Ovary (tissue), 9 donors: ENCODE results near the gene ACE. TPM values are rescaled to one million over a fixed set of nuclear protein-coding genes. Genes with fewer than 3 reads are reported as not detected.

Experiments
- DNase-seq, 5 donors: peaks; one replicate each; pipeline ENCODE4 v3.0.0-alpha.2; 2019 to 2020
- H3K27ac ChIP-seq, 2 donors: fragments of 200-600 bp; one replicate each; pipeline versions ENCODE4 v1.5.1 to v1.8.0; 2019 to 2022
- H3K27me3 ChIP-seq: fragments of 200-600 bp; one replicate; pipeline ENCODE4 v1.8.0; 2022
- H3K36me3 ChIP-seq: fragments of 200-600 bp; sonication (generic); one replicate; pipeline ENCODE4 v1.5.1; 2019
- H3K4me1 ChIP-seq: one replicate; pipeline ENCODE4 v1.8.1; 2013; ENCODE audit warnings: mild to moderate bottlenecking, moderate library complexity; ENCODE audit not compliant: insufficient read depth
- H3K4me3 ChIP-seq: fragments of 200-600 bp; sonication (generic); one replicate; pipeline ENCODE4 v1.5.1; 2017
- H3K9me3 ChIP-seq, 2 donors: fragments of 200-600 bp in 1 of 2; sonication (generic) in 1 of 2; one replicate each; pipeline versions ENCODE4 v1.5.1 to v1.8.1; 2013 to 2019; ENCODE audit warnings: mild to moderate bottlenecking in 1 of 2, moderate library complexity in 1 of 2
- EP300 ChIP-seq: sonication (generic); formaldehyde crosslinking; IDR thresholded peaks from one replicate; pipeline ENCODE4 v1.6.1; 2017; ENCODE audit warnings: antibody characterized with exemption
- POLR2A ChIP-seq: fragments of 450-650 bp; IDR thresholded peaks from one replicate; pipeline ENCODE4 v1.6.1; 2017; ENCODE audit warnings: antibody characterized with exemption, mild to moderate bottlenecking, moderate library complexity
- WGBS, 3 donors: extraction: QIAGEN DNeasy Blood & Tissue Kit in 1 of 3; methylation state at CpG; one replicate each; pipeline versions ENCODE4 v1.1.5 to v1.1.7; 2013 to 2017; 5-methylcytosine and 5-hydroxymethylcytosine counted together
- intact Hi-C, 4 donors: fragments of 100-400 bp; cut with DNase I; formaldehyde crosslinking; loops; one replicate each; pipeline versions ENCODE4 v1.11.0 to v1.15.1; 2022 to 2023
- polyA plus RNA-seq, 2 donors: library from polyadenylated mRNA; stranded (reverse); fragments of 200-250 nt in 1 of 2; fragments of 350-450 nt in 1 of 2; fragmentation: Illumina TruSeq in 1 of 2; extraction: RNeasy Lipid Tissue Mini Kit (QIAGEN cat#74804) in 1 of 2; gene quantifications; one replicate each; pipeline ENCODE4 v1.2.3, GENCODE V29; 2013 to 2014
- total RNA-seq, 7 donors: library from RNA; depleted of rRNA in 2 of 7; stranded (reverse); fragments of >200 nt in 2 of 7; fragmentation: NEBNext Ultra II Directional in 3 of 7; extraction: Animal tissue kit (Norgen Biotek cat#: 25700) in 3 of 7; gene quantifications; one replicate each; pipeline versions ENCODE4 v1.1.0 to v1.2.4, GENCODE V29; 2016 to 2023
- TF ChIP-seq, protein P1 (sequence below), 3 donors: fragments of 450-650 bp in 2 of 3; fragments of 200-600 bp in 1 of 3; IDR thresholded peaks; one replicate each; pipeline versions ENCODE4 v1.5.1 to v1.8.0; 2016 to 2022; ENCODE audit warnings: antibody characterized with exemption in 3 of 3, mild to moderate bottlenecking in 1 of 3
- donor health status: DM: no; HTN: no; CAD: no; lungs with moderate emphysema.
- donor health status: DM: no; HTN: no; CAD: no.
- donor health status: Bipolar disorder and iron deficiency.
- donor health status: DM: yes; HTN: yes; CAD: no.
- donor health status: DM: no; HTN: no; CAD: no.
- donor health status: DM: yes; HTN: yes; CAD: no.

Gene ACE
- total and polyA plus RNA-seq, 9 donors: 2.9 to 8.1 (median 5.1) TPM

DNA sequence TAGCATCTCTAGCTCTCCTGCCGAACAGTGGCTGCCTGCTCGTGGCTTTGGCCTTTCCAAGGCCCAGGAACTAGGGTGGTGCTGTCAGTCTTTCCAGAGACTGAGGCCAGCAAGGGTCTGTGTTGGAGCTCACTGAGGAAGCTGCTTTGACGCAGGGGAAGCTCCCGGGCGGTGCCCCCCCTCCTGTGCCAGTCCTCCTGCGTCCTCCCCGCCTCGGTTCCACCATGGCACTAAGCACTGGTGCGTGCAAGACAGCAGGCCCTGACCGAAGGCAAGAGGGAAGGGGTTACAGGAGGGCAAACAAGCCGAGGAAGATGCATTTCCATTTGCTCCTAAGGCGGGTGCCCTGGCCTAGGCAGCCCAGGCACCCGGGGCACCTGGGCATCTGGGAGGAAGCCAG lies 35.2 kb upstream of the ACE start:
- no peak for DNase-seq
- H3K27me3 ChIP-seq: no peaks in the 10 kb centered on the region
- intact Hi-C loops: no loop called here
- no peak for TF ChIP-seq EP300
- TF ChIP-seq, protein P1, sequence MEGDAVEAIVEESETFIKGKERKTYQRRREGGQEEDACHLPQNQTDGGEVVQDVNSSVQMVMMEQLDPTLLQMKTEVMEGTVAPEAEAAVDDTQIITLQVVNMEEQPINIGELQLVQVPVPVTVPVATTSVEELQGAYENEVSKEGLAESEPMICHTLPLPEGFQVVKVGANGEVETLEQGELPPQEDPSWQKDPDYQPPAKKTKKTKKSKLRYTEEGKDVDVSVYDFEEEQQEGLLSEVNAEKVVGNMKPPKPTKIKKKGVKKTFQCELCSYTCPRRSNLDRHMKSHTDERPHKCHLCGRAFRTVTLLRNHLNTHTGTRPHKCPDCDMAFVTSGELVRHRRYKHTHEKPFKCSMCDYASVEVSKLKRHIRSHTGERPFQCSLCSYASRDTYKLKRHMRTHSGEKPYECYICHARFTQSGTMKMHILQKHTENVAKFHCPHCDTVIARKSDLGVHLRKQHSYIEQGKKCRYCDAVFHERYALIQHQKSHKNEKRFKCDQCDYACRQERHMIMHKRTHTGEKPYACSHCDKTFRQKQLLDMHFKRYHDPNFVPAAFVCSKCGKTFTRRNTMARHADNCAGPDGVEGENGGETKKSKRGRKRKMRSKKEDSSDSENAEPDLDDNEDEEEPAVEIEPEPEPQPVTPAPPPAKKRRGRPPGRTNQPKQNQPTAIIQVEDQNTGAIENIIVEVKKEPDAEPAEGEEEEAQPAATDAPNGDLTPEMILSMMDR (IDR thresholded peaks at IDR 0.05): no peak
- TF ChIP-seq POLR2A: no peak
- H3K4me1 ChIP-seq: peaks cover 8% of the 10 kb centered on the region
- H3K27ac ChIP-seq: no peak overlapping the region
- H3K36me3 ChIP-seq: no peaks in the 10 kb centered on the region
- H3K9me3 ChIP-seq: no peaks in the 10 kb centered on the region
- no peak overlapping the region for H3K4me3 ChIP-seq
- WGBS, 3 donors: 88 to 89% (median 88%) methylated on average over 13 of the region's 13 CpGs

DNA sequence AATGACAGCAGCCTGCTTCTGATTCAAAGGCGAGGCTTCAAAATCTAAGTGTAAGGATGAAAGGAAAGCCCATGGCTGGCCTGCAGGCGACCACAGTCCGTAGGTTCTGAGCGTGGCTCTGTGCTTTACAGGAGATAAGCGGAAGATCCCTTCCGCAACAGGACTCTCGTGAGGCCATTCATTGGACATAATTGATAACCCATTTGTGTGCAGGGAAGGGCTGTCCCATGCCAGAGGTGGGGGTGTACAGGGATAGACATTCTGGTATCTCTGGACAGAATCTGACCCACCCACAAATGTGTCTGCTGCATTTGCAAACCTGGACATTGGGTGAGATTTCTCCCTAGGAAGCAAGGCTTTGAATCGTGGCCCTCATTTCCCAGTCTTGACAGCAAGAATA lies 34.8 kb upstream of the ACE start:
- H3K36me3 ChIP-seq: no peaks in the 10 kb centered on the region
- no peak overlapping the region for H3K4me3 ChIP-seq
- H3K27me3 ChIP-seq: no peaks in the 10 kb centered on the region
- intact Hi-C loops: no loop called here
- peaks cover 10% of the 10 kb centered on the region for H3K4me1 ChIP-seq
- 94 to 96% (median 95%) methylated on average over 8 of the region's 8 CpGs for WGBS, 3 donors
- TF ChIP-seq, protein P1 (IDR thresholded peaks at IDR 0.05): no peak
- TF ChIP-seq POLR2A (no peak), EP300 (no peak)
- no peak overlapping the region for H3K27ac ChIP-seq
- DNase-seq: no peak
- no peaks in the 10 kb centered on the region for H3K9me3 ChIP-seq

DNA sequence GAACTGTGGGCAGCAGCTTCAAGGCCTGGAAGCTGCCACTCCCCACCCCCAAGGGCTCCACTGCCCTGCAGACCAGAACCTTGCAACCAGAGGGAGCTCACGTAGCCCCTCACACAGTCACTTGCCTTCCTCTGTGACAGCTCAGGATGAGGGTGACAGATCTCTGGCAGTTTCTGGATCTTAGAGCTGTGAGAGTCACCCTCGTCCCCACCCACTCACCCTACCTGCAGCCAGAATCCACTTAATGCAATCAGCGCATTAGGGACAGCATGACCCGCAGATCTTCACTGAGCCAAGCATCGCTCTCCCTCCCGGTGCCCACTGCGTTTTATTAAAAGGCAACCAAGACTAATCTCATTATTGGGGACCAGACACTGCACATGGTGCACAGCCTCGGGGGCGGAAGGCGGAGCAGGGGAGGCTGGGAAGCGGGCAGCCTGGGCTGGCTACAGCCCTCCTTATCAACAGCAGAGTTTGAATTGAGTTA lies 34.3 kb upstream of the ACE start:
- no peak overlapping the region for H3K4me3 ChIP-seq
- no peaks in the 10 kb centered on the region for H3K9me3 ChIP-seq
- TF ChIP-seq POLR2A: no peak
- H3K4me1 ChIP-seq: peaks cover 10% of the 10 kb centered on the region
- DNase-seq: no peak
- no peaks in the 10 kb centered on the region for H3K36me3 ChIP-seq
- WGBS, 3 donors: 79 to 89% (median 85%) methylated on average over 11 of the region's 11 CpGs
- H3K27me3 ChIP-seq: no peaks in the 10 kb centered on the region
- intact Hi-C loops: no loop called here
- no peak overlapping the region for H3K27ac ChIP-seq

DNA sequence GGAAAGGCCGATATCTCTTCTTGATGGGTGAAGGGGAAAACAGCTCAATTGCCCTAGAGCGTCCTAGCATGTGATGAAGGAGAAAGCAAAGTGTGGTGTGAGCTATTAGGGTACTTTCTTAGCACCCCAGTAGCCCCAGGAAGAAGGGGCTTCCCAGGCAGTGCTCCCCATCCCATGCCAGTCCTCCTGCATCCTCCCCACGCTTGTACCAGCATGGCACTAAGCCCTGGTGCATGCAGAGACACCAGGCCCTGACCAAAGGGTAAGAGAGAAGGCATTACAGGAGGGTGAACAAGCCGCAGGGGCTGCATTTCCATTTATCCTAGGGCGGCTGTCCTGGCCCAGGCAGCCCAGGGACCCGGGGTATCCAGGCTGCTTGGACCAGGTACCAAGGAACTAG lies 33.8 kb upstream of the ACE start:
- peaks cover 7% of the 10 kb centered on the region for H3K4me1 ChIP-seq
- WGBS, 3 donors: 87 to 90% (median 89%) methylated on average over 6 of the region's 6 CpGs
- no peaks in the 10 kb centered on the region for H3K9me3 ChIP-seq
- no peak for DNase-seq
- no peaks in the 10 kb centered on the region for H3K36me3 ChIP-seq
- no peak for TF ChIP-seq POLR2A
- no peak for TF ChIP-seq EP300
- TF ChIP-seq, protein P1 (IDR thresholded peaks at IDR 0.05): no peak
- H3K27me3 ChIP-seq: no peaks in the 10 kb centered on the region
- H3K4me3 ChIP-seq: no peak overlapping the region
- H3K27ac ChIP-seq: no peak overlapping the region
- intact Hi-C loops: no loop called here

DNA sequence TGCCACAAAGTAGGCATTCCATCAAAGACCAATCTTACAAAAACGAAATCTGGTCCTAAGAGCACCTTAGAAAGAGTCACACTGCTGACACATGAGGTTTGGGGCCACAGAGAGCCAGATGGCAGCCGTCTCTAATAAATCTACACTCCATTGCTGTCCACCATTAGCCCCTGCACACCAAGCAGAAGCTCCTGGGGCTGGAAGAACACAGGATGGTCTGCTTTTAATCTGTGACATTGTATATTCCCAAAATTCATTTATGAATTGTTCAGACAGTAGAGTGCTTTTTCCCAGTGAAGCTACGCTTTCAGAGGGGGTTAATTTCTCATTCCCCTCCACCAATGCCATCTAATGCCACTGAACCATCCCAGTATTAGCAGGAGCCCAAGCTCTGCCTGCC lies 32.4 kb upstream of the ACE start:
- intact Hi-C loops: no loop called here
- no peak overlapping the region for H3K27ac ChIP-seq
- peaks cover 7% of the 10 kb centered on the region for H3K4me1 ChIP-seq
- no peaks in the 10 kb centered on the region for H3K27me3 ChIP-seq
- no peaks in the 10 kb centered on the region for H3K36me3 ChIP-seq
- H3K9me3 ChIP-seq: no peaks in the 10 kb centered on the region
- H3K4me3 ChIP-seq: no peak overlapping the region
- DNase-seq: no peak
- WGBS, 3 donors: 84 to 88% (median 84%) methylated on average over 3 of the region's 3 CpGs
- TF ChIP-seq POLR2A (no peak), EP300 (no peak)
- TF ChIP-seq, protein P1 (IDR thresholded peaks at IDR 0.05): no peak
